ENCODE results near the gene ERCC4.

GRCh38 chr16:13896543-13897182 lies 23.3 kb upstream of the ERCC4 start:
- TF ChIP-seq, protein P1, sequence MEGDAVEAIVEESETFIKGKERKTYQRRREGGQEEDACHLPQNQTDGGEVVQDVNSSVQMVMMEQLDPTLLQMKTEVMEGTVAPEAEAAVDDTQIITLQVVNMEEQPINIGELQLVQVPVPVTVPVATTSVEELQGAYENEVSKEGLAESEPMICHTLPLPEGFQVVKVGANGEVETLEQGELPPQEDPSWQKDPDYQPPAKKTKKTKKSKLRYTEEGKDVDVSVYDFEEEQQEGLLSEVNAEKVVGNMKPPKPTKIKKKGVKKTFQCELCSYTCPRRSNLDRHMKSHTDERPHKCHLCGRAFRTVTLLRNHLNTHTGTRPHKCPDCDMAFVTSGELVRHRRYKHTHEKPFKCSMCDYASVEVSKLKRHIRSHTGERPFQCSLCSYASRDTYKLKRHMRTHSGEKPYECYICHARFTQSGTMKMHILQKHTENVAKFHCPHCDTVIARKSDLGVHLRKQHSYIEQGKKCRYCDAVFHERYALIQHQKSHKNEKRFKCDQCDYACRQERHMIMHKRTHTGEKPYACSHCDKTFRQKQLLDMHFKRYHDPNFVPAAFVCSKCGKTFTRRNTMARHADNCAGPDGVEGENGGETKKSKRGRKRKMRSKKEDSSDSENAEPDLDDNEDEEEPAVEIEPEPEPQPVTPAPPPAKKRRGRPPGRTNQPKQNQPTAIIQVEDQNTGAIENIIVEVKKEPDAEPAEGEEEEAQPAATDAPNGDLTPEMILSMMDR (IDR thresholded peaks at IDR 0.05): peak; percentile 37
- TF ChIP-seq ZFX (IDR thresholded peaks at IDR 0.05; ENCODE audit: borderline replicate concordance): no peak

All from 22Rv1 (cell line).